IMR-90 (cell line): ENCODE data around the gene DMD. TPM values are rescaled to one million over a fixed set of nuclear protein-coding genes. Genes with fewer than 3 reads are reported as not detected.

ENCODE experiments used
- ATAC-seq: fragments of 200-7000 bp; cut with Tn5 transposase; 2 replicates; pipeline ENCODE4 v1.9.1; 2020; ENCODE audit warnings: low read depth, mild to moderate bottlenecking, moderate library complexity
- BruUV-seq: library from RNA; stranded (reverse); fragments of 400-500 nt; replicated peaks from 2 replicates; lab custom pipeline; 2021; lab: Mats Ljungman, UMichigan
- CTCF ChIA-PET: fragments of 300-600 bp; formaldehyde crosslinking; extraction: SDS; loops from one replicate; lab custom pipeline; 2021; ENCODE audit warnings: antibody characterized with exemption; lab: Yijun Ruan, JAX
- POLR2A ChIA-PET: fragments of 300-600 bp; sonication (Branson Sonifier 250); formaldehyde crosslinking; loops from one replicate; lab custom pipeline; 2022; ENCODE audit warnings: antibody characterized with exemption; ENCODE audit not compliant: unreplicated experiment; lab: Charles Lee
- DNase-seq: peaks from one replicate; pipeline ENCODE4 v3.0.0; 2013
- H2AFZ ChIP-seq: replicated peaks from 2 replicates; pipeline ENCODE3; 2013; ENCODE audit warnings: low read length, mild to moderate bottlenecking; ENCODE audit not compliant: poor library complexity
- H2AK5ac ChIP-seq: 2 replicates; pipeline ENCODE4 v1.6.1; 2013; ENCODE audit warnings: low read depth, low read length, inconsistent platforms
- H2AK9ac ChIP-seq: replicated peaks from 2 replicates; pipeline ENCODE3; 2013; ENCODE audit warnings: mild to moderate bottlenecking, low read depth, low read length, moderate library complexity; ENCODE audit not compliant: poor library complexity
- H2BK120ac ChIP-seq: 2 replicates; pipeline ENCODE4 v1.6.1; 2013; ENCODE audit warnings: low read depth, low read length, inconsistent platforms
- H2BK15ac ChIP-seq: 3 replicates; pipeline ENCODE4 v1.6.1; 2013; ENCODE audit warnings: low read depth, low read length, inconsistent platforms
- H2BK20ac ChIP-seq: 2 replicates; pipeline ENCODE4 v1.6.1; 2013; ENCODE audit warnings: low read depth, mild to moderate bottlenecking, inconsistent platforms, low read length, moderate library complexity
- H2BK5ac ChIP-seq: 2 replicates; pipeline ENCODE4 v1.6.1; 2013; ENCODE audit warnings: mild to moderate bottlenecking, low read depth, low read length, inconsistent platforms; ENCODE audit not compliant: poor library complexity, severe bottlenecking
- H3K14ac ChIP-seq: replicated peaks from 2 replicates; pipeline ENCODE4 v1.6.1; 2013; ENCODE audit warnings: low read depth, low read length, inconsistent platforms
- H3K18ac ChIP-seq: 2 replicates; pipeline ENCODE4 v1.6.1; 2013; ENCODE audit warnings: low read depth, low read length, control low read depth
- H3K23ac ChIP-seq: 2 replicates; pipeline ENCODE4 v1.6.1; 2013; ENCODE audit warnings: low read depth, low read length, inconsistent platforms
- H3K27ac ChIP-seq: 2 replicates; pipeline ENCODE4 v1.5.1; 2013; ENCODE audit warnings: mild to moderate bottlenecking, control low read depth, low read length; ENCODE audit not compliant: insufficient read depth
- H3K27me3 ChIP-seq: 2 replicates; pipeline ENCODE4 v1.6.1; 2013; ENCODE audit warnings: low read length; ENCODE audit not compliant: control insufficient read depth, insufficient read depth
- H3K36me3 ChIP-seq: 2 replicates; pipeline ENCODE4 v1.6.1; 2013; ENCODE audit warnings: low read length, mixed read lengths; ENCODE audit not compliant: control insufficient read depth, insufficient read depth
- H3K4ac ChIP-seq: 2 replicates; pipeline ENCODE4 v1.6.1; 2013; ENCODE audit warnings: low read depth, low read length, inconsistent platforms
- H3K4me1 ChIP-seq: 2 replicates; pipeline ENCODE4 v1.6.1; 2013; ENCODE audit warnings: low read length, mixed read lengths; ENCODE audit not compliant: control insufficient read depth, insufficient read depth
- H3K4me2 ChIP-seq: 2 replicates; pipeline ENCODE4 v1.6.1; 2013; ENCODE audit warnings: low read depth, mild to moderate bottlenecking, control low read depth, low read length, moderate library complexity
- H3K4me3 ChIP-seq: 2 replicates; pipeline ENCODE4 v1.5.1; 2013; ENCODE audit warnings: low read depth, mild to moderate bottlenecking, control low read depth, low read length, moderate library complexity; ENCODE audit not compliant: insufficient read depth
- H3K56ac ChIP-seq: 2 replicates; pipeline ENCODE4 v1.6.1; 2013; ENCODE audit warnings: low read length, inconsistent platforms; ENCODE audit not compliant: insufficient read depth; ENCODE audit errors: extremely low read depth
- H3K79me1 ChIP-seq, 2 experiments: 2 replicates each; pipeline ENCODE4 v1.6.1; 2013; ENCODE audit warnings: low read length in 2 of 2, inconsistent platforms in 1 of 2, low read depth in 1 of 2
- H3K9ac ChIP-seq: 2 replicates; pipeline ENCODE4 v1.6.1; 2013; ENCODE audit warnings: low read depth, low read length, control low read depth
- H3K9me1 ChIP-seq: 2 replicates; pipeline ENCODE4 v1.6.1; 2013; ENCODE audit warnings: low read length, inconsistent platforms; ENCODE audit not compliant: insufficient read depth
- H3K9me3 ChIP-seq: 2 replicates; pipeline ENCODE4 v1.6.1; 2013; ENCODE audit warnings: low read length; ENCODE audit not compliant: control insufficient read depth, insufficient read depth
- H4K20me1 ChIP-seq: 2 replicates; pipeline ENCODE4 v1.6.1; 2013; ENCODE audit warnings: low read length, inconsistent platforms; ENCODE audit not compliant: insufficient read depth
- H4K5ac ChIP-seq: 2 replicates; pipeline ENCODE4 v1.6.1; 2013; ENCODE audit warnings: mild to moderate bottlenecking, low read depth, low read length, control low read depth
- H4K8ac ChIP-seq, 2 experiments: 2 replicates each; pipeline ENCODE4 v1.6.1; 2013; ENCODE audit warnings: low read depth in 2 of 2, low read length in 2 of 2, control low read depth in 1 of 2, inconsistent platforms in 1 of 2
- H4K91ac ChIP-seq: 2 replicates; pipeline ENCODE4 v1.6.1; 2013; ENCODE audit warnings: low read depth, low read length, inconsistent platforms; ENCODE audit not compliant: insufficient read depth
- BHLHE40 ChIP-seq: fragments of 150-350 bp; IDR thresholded peaks from 2 replicates; pipeline ENCODE4 v1.6.1; 2016; ENCODE audit warnings: mild to moderate bottlenecking, low read depth, low read length
- CEBPB ChIP-seq: IDR thresholded peaks from 2 replicates; pipeline ENCODE4 v1.6.1; 2012; ENCODE audit warnings: low read depth, low read length, improper control_type of control experiment
- CHD1 ChIP-seq: IDR thresholded peaks from 2 replicates; pipeline ENCODE4 v1.6.1; 2012; ENCODE audit warnings: low read depth, low read length, improper control_type of control experiment
- ELK1 ChIP-seq: fragments of 150-350 bp; IDR thresholded peaks from 2 replicates; pipeline ENCODE4 v1.6.1; 2016; ENCODE audit warnings: low read depth, mild to moderate bottlenecking, low read length, moderate library complexity, borderline replicate concordance
- FOS ChIP-seq: fragments of 150-350 bp; IDR thresholded peaks from 2 replicates; pipeline ENCODE4 v1.6.1; 2016; ENCODE audit warnings: low read depth, low read length
- MAFK ChIP-seq: IDR thresholded peaks from 2 replicates; pipeline ENCODE4 v1.6.1; 2012; ENCODE audit warnings: low read depth, low read length, improper control_type of control experiment
- MAZ ChIP-seq: IDR thresholded peaks from 2 replicates; pipeline ENCODE4 v1.6.1; 2012; ENCODE audit warnings: low read depth, mild to moderate bottlenecking, low read length, improper control_type of control experiment, moderate library complexity, borderline replicate concordance
- MXI1 ChIP-seq: IDR thresholded peaks from 2 replicates; pipeline ENCODE4 v1.6.1; 2012; ENCODE audit warnings: low read depth, mild to moderate bottlenecking, low read length, moderate library complexity, borderline replicate concordance
- NFE2L2 ChIP-seq: fragments of 150-350 bp; IDR thresholded peaks from 2 replicates; pipeline ENCODE4 v1.6.1; 2016; ENCODE audit warnings: low read depth, mild to moderate bottlenecking, low read length
- POLR2A ChIP-seq: IDR thresholded peaks from 2 replicates; pipeline ENCODE4 v1.6.1; 2012; ENCODE audit warnings: mild to moderate bottlenecking, low read depth, low read length
- RAD21 ChIP-seq: IDR thresholded peaks from 2 replicates; pipeline ENCODE4 v1.6.1; 2012; ENCODE audit warnings: low read length, improper control_type of control experiment
- RCOR1 ChIP-seq: IDR thresholded peaks from 2 replicates; pipeline ENCODE4 v1.6.1; 2012; ENCODE audit warnings: mild to moderate bottlenecking, low read length, improper control_type of control experiment; ENCODE audit not compliant: insufficient replicate concordance
- RFX5 ChIP-seq: IDR thresholded peaks from 2 replicates; pipeline ENCODE4 v1.8.0; 2012; ENCODE audit warnings: low read depth, mild to moderate bottlenecking, low read length, moderate library complexity
- SMC3 ChIP-seq: fragments of 150-350 bp; IDR thresholded peaks from 2 replicates; pipeline ENCODE4 v1.6.1; 2016; ENCODE audit warnings: low read depth, mild to moderate bottlenecking, antibody characterized with exemption, low read length, moderate library complexity
- USF2 ChIP-seq: fragments of 150-350 bp; IDR thresholded peaks from 2 replicates; pipeline ENCODE4 v1.6.1; 2017; ENCODE audit warnings: mild to moderate bottlenecking, antibody characterized with exemption, low read length, low read depth
- WGBS, 2 experiments: methylation state at CpG; one replicate each; pipeline versions ENCODE4 v1.1.5 to v1.1.7; 2013; ENCODE audit warnings: missing lambda C conversion rate in 2 of 2; ENCODE audit not compliant: insufficient read length in 1 of 2; ENCODE audit errors: extremely low coverage in 2 of 2; 5-methylcytosine and 5-hydroxymethylcytosine counted together
- dilution Hi-C: fragments of 300-500 bp; cut with HindIII; formaldehyde crosslinking; loops from one replicate; pipeline ENCODE4 v1.14.3; 2018; ENCODE audit warnings: low sequenced_read_pairs; ENCODE audit not compliant: unreplicated experiment
- in situ Hi-C: fragments of 300-500 bp; cut with MboI; formaldehyde crosslinking; loops from 3 replicates; pipeline ENCODE4 v1.14.3; 2019; ENCODE audit warnings: low sequenced_read_pairs, inconsistent platforms, mixed read lengths
- intact Hi-C: fragments of 100-400 bp; cut with micrococcal nuclease; formaldehyde crosslinking; loops from 2 replicates; pipeline ENCODE4 v1.10.0; 2022
- polyA plus RNA-seq, 3 experiments: library from polyadenylated mRNA; depleted of rRNA; stranded (reverse); fragments of >200 nt; gene quantifications; 2 replicates each; pipeline ENCODE4 v1.2.3, GENCODE V29; 2012; ENCODE audit warnings: low replicate concordance in 1 of 3
- total RNA-seq: library from RNA; depleted of rRNA; stranded (reverse); fragments of >200 nt; gene quantifications from 2 replicates; pipeline ENCODE4 v1.2.3, GENCODE V29; 2012

DMD gene
- total and polyA plus RNA-seq, 2 of the 4 experiments (the other 2 are of a cell fraction), result 6.6 to 11.8 TPM

- H3K79me1 ChIP-seq, result no peaks in the 10 kb centered on the region
- no peak overlapping the region for H2BK5ac ChIP-seq
- no peak overlapping the region for H3K4me3 ChIP-seq
- no peaks in the 10 kb centered on the region for H4K20me1 ChIP-seq
- no peak overlapping the region for H3K14ac ChIP-seq
- no peak overlapping the region for H3K23ac ChIP-seq
- no peak overlapping the region for H2BK120ac ChIP-seq
- dilution Hi-C loops (no loop called here), intact Hi-C loops (loop anchor here (10.0 kb wide), 1 partner anchor 55 kb away; no protein-coding TSS in a partner anchor), in situ Hi-C loops (no loop called here)
- no peaks in the 10 kb centered on the region for H3K36me3 ChIP-seq
- H3K27ac ChIP-seq, result no peak overlapping the region
- H4K5ac ChIP-seq, result no peak overlapping the region
- no peak overlapping the region for H2AK9ac ChIP-seq
- BruUV-seq, result no TSS peak
- no peak overlapping the region for H2BK20ac ChIP-seq
- H2AFZ ChIP-seq, result no peak overlapping the region
- no peaks in the 10 kb centered on the region for H3K9me1 ChIP-seq
- CTCF ChIA-PET, result interaction anchor here (0.6 kb wide), 1 partner anchor 17 kb away, joined by 3 read pairs; no protein-coding TSS in a partner anchor
- no peak for TF ChIP-seq NFE2L2
- no peak for TF ChIP-seq POLR2A
- TF ChIP-seq FOS, result no peak
- no peak for TF ChIP-seq MAFK
- no peak for TF ChIP-seq USF2
- TF ChIP-seq CHD1, result no peak
- TF ChIP-seq RCOR1, result no peak
- no peak for TF ChIP-seq ELK1
- TF ChIP-seq CEBPB, result no peak
- TF ChIP-seq RFX5, result no peak
- no peak for TF ChIP-seq MXI1
- no peak for TF ChIP-seq MAZ
- TF ChIP-seq BHLHE40, result no peak
- no peak for TF ChIP-seq RAD21
- no peak for TF ChIP-seq SMC3
- H3K18ac ChIP-seq, result no peak overlapping the region
- POLR2A ChIA-PET, result no interaction called here
- no peak overlapping the region for H3K4ac ChIP-seq
- no peak overlapping the region for H2AK5ac ChIP-seq
- no peak overlapping the region for H2BK15ac ChIP-seq
- H3K4me2 ChIP-seq, result no peak overlapping the region
- no peak for ATAC-seq
- no peaks in the 10 kb centered on the region for H3K9me3 ChIP-seq
- no peaks in the 10 kb centered on the region for H3K27me3 ChIP-seq
- no peak overlapping the region for H4K91ac ChIP-seq
- H4K8ac ChIP-seq, result no peak overlapping the region
- H3K56ac ChIP-seq, result no peak overlapping the region
- H3K9ac ChIP-seq, result no peak overlapping the region
- no peaks in the 10 kb centered on the region for H3K4me1 ChIP-seq
- no peak for DNase-seq
- no CpG with 5 or more reads among the region's 4 CpGs for WGBS, 2 experiments
Observed at GRCh38 chrX:31909850-31910572, 1301.3 kb downstream of the DMD start.
